HEK293 (cell line): ENCODE measurements around the gene HTR6.

Experiments used
- CTCF ChIA-PET: fragments of 350-600 bp; formaldehyde crosslinking; extraction: SDS; loops from one replicate; lab custom pipeline; 2021; ENCODE audit warnings: antibody characterized with exemption; lab: Yijun Ruan, JAX
- POLR2A ChIA-PET: fragments of 300-600 bp; formaldehyde crosslinking; extraction: SDS; loops from one replicate; lab custom pipeline; 2020; ENCODE audit warnings: antibody characterized with exemption, inconsistent platforms; lab: Yijun Ruan, JAX
- H3K27ac ChIP-seq: fragments of 200-500 bp; sonication (Bioruptor generic); 2 replicates; pipeline ENCODE4 v1.5.1; 2014; ENCODE audit warnings: low read depth, low read length, control low read depth, inconsistent platforms; ENCODE audit errors: extremely low read depth
- H3K36me3 ChIP-seq, 2 experiments: fragments of 200-500 bp in 1 of 2; sonication (Bioruptor generic) in 1 of 2; 1 replicate in 1 of 2; 2 replicates in 1 of 2; pipeline ENCODE4 v1.5.1; 2014 to 2017; ENCODE audit warnings: inconsistent platforms in 2 of 2, low read length in 2 of 2; ENCODE audit not compliant: control insufficient read depth in 2 of 2, insufficient read depth in 1 of 2
- H3K4me1 ChIP-seq: fragments of 200-500 bp; sonication (Bioruptor generic); 2 replicates; pipeline ENCODE4 v1.5.1; 2014; ENCODE audit warnings: mild to moderate bottlenecking, low read length, inconsistent platforms; ENCODE audit not compliant: control insufficient read depth, insufficient read depth
- H3K4me3 ChIP-seq: 2 replicates; pipeline ENCODE4 v1.5.1; 2011; ENCODE audit warnings: low read depth, mild to moderate bottlenecking, control low read depth, low read length, moderate library complexity
- H3K9me3 ChIP-seq: fragments of 200-500 bp; sonication (Bioruptor generic); 2 replicates; pipeline ENCODE4 v1.5.1; 2014; ENCODE audit warnings: low read depth, low read length, inconsistent platforms; ENCODE audit not compliant: control insufficient read depth, insufficient read depth
- GFI1B ChIP-seq: fragments of 450-650 bp; formaldehyde crosslinking; IDR thresholded peaks from 2 replicates; pipeline ENCODE4 v1.5.1; 2016; ENCODE audit warnings: missing biosample characterization, missing genetic modification characterization
- GLI4 ChIP-seq: fragments of 450-650 bp; formaldehyde crosslinking; IDR thresholded peaks from 2 replicates; pipeline ENCODE4 v1.5.1; 2016; ENCODE audit warnings: missing biosample characterization, missing genetic modification characterization
- IKZF3 ChIP-seq: fragments of 450-650 bp; IDR thresholded peaks from 2 replicates; pipeline ENCODE4 v1.5.0; 2018; ENCODE audit warnings: missing biosample characterization, mild to moderate bottlenecking, missing genetic modification characterization, moderate library complexity
- MEIS1 ChIP-seq: sonication (generic); formaldehyde crosslinking; IDR thresholded peaks from 2 replicates; pipeline ENCODE4 v1.8.1; 2022; ENCODE audit warnings: missing genetic modification reagents, mild to moderate bottlenecking, borderline replicate concordance
- OVOL3 ChIP-seq: fragments of 450-650 bp; formaldehyde crosslinking; IDR thresholded peaks from 2 replicates; pipeline ENCODE4 v1.5.1; 2016; ENCODE audit warnings: missing biosample characterization, missing genetic modification characterization
- ZBTB1 ChIP-seq: fragments of 450-650 bp; formaldehyde crosslinking; IDR thresholded peaks from 2 replicates; pipeline ENCODE4 v1.5.1; 2016; ENCODE audit warnings: missing biosample characterization, missing genetic modification characterization
- ZBTB8A ChIP-seq: fragments of 450-650 bp; formaldehyde crosslinking; IDR thresholded peaks from 2 replicates; pipeline ENCODE4 v1.5.1; 2016; ENCODE audit warnings: missing biosample characterization, missing genetic modification characterization
- ZEB2 ChIP-seq: fragments of 450-650 bp; formaldehyde crosslinking; IDR thresholded peaks from 2 replicates; pipeline ENCODE4 v1.5.1; 2016; ENCODE audit warnings: missing biosample characterization, missing genetic modification characterization
- ZNF169 ChIP-seq: fragments of 450-650 bp; formaldehyde crosslinking; IDR thresholded peaks from 2 replicates; pipeline ENCODE4 v1.5.1; 2016; ENCODE audit warnings: missing biosample characterization, missing genetic modification characterization
- ZNF2 ChIP-seq: fragments of 450-650 bp; formaldehyde crosslinking; IDR thresholded peaks from 2 replicates; pipeline ENCODE4 v1.5.1; 2016; ENCODE audit warnings: missing biosample characterization, missing genetic modification characterization
- ZNF544 ChIP-seq: fragments of 450-650 bp; formaldehyde crosslinking; IDR thresholded peaks from 2 replicates; pipeline ENCODE4 v1.5.0; 2017; ENCODE audit warnings: missing biosample characterization, missing genetic modification characterization
- ZNF654 ChIP-seq: fragments of 450-650 bp; formaldehyde crosslinking; IDR thresholded peaks from 2 replicates; pipeline ENCODE4 v1.5.1; 2016; ENCODE audit warnings: low read depth, missing biosample characterization, missing genetic modification characterization
- ZNF658 ChIP-seq: fragments of 450-650 bp; formaldehyde crosslinking; IDR thresholded peaks from 2 replicates; pipeline ENCODE4; 2016; ENCODE audit warnings: missing biosample characterization, missing genetic modification characterization
- ZNF76 ChIP-seq: fragments of 450-650 bp; formaldehyde crosslinking; IDR thresholded peaks from 2 replicates; pipeline ENCODE4; 2016; ENCODE audit warnings: low read depth, missing biosample characterization, missing genetic modification characterization, borderline replicate concordance
- TF ChIP-seq, protein P1 (sequence below): fragments of 450-650 bp; formaldehyde crosslinking; IDR thresholded peaks from 2 replicates; pipeline ENCODE4 v1.5.1; 2016; ENCODE audit warnings: missing biosample characterization, missing genetic modification characterization
- TF ChIP-seq, protein P2 (sequence below): fragments of 450-650 bp; formaldehyde crosslinking; IDR thresholded peaks from 2 replicates; pipeline ENCODE4 v1.5.1; 2016; ENCODE audit warnings: missing biosample characterization, missing genetic modification characterization
- TF ChIP-seq, protein P3 (sequence below): fragments of 450-650 bp; formaldehyde crosslinking; IDR thresholded peaks from 2 replicates; pipeline ENCODE4 v1.5.1; 2016; ENCODE audit warnings: missing biosample characterization, missing genetic modification characterization
- TF ChIP-seq, protein P4 (sequence below): fragments of 450-650 bp; formaldehyde crosslinking; IDR thresholded peaks from 2 replicates; pipeline ENCODE4 v1.5.1; 2016; ENCODE audit warnings: missing biosample characterization, missing genetic modification characterization, low read depth
- TF ChIP-seq, protein P5 (sequence below): sonication (generic); formaldehyde crosslinking; IDR thresholded peaks from 2 replicates; pipeline ENCODE4 v1.8.1; 2022; ENCODE audit warnings: mild to moderate bottlenecking, moderate library complexity, missing genetic modification reagents

The HTR6 gene

DNA sequence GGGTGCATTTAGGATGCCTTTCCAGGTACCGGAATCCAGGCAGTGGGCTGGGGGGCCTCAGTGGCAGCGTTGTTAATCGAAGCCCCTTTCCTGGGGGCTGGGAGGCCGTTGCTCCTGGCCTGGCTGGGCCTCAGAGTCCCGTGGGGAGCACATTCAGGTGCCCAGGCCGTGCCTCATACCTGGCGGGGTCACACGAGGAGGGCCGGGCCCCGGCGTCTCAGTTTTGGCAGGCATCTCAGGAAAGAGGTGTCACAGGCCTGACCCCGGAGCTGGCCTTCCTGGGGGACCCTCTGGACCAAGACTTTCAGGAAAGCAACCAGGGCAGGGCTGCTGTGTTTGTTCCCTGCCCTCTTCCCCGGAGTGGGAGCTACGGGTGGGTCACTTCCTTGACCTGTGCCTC, 16.4 kb upstream of the HTR6 start:
- POLR2A ChIA-PET, result no interaction called here
- H3K4me3 ChIP-seq, result no peak overlapping the region
- CTCF ChIA-PET, result interaction anchor here (0.6 to 1.5 kb wide), 7 partner anchors 8 to 269 kb away, joined by 3 to 5 read pairs (median 3); no protein-coding TSS in a partner anchor

DNA sequence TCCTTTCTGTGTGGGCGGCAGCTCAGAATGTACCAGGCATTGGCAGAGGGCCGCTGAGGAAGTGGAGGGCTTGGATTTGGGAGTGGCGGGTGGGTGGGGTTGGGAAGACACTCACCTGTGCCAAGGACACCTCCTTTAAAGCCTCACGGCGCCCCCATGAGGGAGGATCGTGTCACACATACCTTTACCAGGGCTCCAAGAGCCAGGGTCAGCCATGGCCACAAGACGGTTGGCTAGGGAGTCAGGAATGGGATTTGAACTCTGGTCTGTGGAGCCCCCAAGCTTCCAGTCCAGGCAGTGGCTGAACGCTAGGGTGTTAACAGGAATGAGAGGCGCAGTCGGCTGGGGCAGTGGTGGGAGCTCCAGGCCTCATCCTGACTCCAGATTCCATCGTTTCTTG, 16.0 kb upstream of the HTR6 start:
- no peak overlapping the region for H3K27ac ChIP-seq
- TF ChIP-seq ZBTB8A (tag by site-specific recombination) (no peak), ZNF76 (tag by site-specific recombination) (no peak), ZNF654 (tag by site-specific recombination) (peak; percentile 29), MEIS1 (no peak)
- TF ChIP-seq, protein P1, sequence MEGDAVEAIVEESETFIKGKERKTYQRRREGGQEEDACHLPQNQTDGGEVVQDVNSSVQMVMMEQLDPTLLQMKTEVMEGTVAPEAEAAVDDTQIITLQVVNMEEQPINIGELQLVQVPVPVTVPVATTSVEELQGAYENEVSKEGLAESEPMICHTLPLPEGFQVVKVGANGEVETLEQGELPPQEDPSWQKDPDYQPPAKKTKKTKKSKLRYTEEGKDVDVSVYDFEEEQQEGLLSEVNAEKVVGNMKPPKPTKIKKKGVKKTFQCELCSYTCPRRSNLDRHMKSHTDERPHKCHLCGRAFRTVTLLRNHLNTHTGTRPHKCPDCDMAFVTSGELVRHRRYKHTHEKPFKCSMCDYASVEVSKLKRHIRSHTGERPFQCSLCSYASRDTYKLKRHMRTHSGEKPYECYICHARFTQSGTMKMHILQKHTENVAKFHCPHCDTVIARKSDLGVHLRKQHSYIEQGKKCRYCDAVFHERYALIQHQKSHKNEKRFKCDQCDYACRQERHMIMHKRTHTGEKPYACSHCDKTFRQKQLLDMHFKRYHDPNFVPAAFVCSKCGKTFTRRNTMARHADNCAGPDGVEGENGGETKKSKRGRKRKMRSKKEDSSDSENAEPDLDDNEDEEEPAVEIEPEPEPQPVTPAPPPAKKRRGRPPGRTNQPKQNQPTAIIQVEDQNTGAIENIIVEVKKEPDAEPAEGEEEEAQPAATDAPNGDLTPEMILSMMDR (tag by site-specific recombination), result 0 out of 2 replicates have a peak, but pooled peaks have one; percentile 26
- TF ChIP-seq, protein P2, sequence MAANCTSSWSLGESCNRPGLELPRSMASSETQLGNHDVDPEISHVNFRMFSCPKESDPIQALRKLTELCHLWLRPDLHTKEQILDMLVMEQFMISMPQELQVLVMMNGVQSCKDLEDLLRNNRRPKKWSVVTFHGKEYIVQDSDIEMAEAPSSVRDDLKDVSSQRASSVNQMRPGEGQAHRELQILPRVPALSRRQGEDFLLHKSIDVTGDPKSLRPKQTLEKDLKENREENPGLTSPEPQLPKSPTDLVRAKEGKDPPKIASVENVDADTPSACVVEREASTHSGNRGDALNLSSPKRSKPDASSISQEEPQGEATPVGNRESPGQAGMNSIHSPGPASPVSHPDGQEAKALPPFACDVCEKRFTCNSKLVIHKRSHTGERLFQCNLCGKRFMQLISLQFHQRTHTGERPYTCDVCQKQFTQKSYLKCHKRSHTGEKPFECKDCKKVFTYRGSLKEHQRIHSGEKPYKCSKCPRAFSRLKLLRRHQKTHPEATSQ (tag by site-specific recombination), result no peak
- TF ChIP-seq, protein P3, sequence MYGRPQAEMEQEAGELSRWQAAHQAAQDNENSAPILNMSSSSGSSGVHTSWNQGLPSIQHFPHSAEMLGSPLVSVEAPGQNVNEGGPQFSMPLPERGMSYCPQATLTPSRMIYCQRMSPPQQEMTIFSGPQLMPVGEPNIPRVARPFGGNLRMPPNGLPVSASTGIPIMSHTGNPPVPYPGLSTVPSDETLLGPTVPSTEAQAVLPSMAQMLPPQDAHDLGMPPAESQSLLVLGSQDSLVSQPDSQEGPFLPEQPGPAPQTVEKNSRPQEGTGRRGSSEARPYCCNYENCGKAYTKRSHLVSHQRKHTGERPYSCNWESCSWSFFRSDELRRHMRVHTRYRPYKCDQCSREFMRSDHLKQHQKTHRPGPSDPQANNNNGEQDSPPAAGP (tag by site-specific recombination), result no peak
- TF ChIP-seq, protein P4, sequence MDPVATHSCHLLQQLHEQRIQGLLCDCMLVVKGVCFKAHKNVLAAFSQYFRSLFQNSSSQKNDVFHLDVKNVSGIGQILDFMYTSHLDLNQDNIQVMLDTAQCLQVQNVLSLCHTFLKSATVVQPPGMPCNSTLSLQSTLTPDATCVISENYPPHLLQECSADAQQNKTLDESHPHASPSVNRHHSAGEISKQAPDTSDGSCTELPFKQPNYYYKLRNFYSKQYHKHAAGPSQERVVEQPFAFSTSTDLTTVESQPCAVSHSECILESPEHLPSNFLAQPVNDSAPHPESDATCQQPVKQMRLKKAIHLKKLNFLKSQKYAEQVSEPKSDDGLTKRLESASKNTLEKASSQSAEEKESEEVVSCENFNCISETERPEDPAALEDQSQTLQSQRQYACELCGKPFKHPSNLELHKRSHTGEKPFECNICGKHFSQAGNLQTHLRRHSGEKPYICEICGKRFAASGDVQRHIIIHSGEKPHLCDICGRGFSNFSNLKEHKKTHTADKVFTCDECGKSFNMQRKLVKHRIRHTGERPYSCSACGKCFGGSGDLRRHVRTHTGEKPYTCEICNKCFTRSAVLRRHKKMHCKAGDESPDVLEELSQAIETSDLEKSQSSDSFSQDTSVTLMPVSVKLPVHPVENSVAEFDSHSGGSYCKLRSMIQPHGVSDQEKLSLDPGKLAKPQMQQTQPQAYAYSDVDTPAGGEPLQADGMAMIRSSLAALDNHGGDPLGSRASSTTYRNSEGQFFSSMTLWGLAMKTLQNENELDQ (tag by site-specific recombination), result no peak
- ChIA-PET POLR2A (interaction anchor here (0.7 kb wide), 1 partner anchor 482 kb away, joined by 3 read pairs; no protein-coding TSS in a partner anchor), CTCF (interaction anchor here (0.6 to 1.5 kb wide), 9 partner anchors 8 to 575 kb away, joined by 3 to 5 read pairs (median 4); no protein-coding TSS in a partner anchor)
- H3K9me3 ChIP-seq, result no peaks in the 10 kb centered on the region
- no peak overlapping the region for H3K4me3 ChIP-seq
- no peaks in the 10 kb centered on the region for H3K36me3 ChIP-seq
- H3K4me1 ChIP-seq, result no peaks in the 10 kb centered on the region

More for the DNA sequence above, 16.4 kb upstream of the HTR6 start:
- H3K4me1 ChIP-seq, result no peaks in the 10 kb centered on the region
- no peak overlapping the region for H3K27ac ChIP-seq
- H3K36me3 ChIP-seq, result no peaks in the 10 kb centered on the region
- no peak for TF ChIP-seq ZNF2 (tag by site-specific recombination)
- no peak for TF ChIP-seq GLI4
- TF ChIP-seq OVOL3 (tag by site-specific recombination), result no peak
- TF ChIP-seq ZNF658 (tag by site-specific recombination), result no peak
- TF ChIP-seq ZBTB1 (tag by site-specific recombination), result no peak
- TF ChIP-seq, protein P5, sequence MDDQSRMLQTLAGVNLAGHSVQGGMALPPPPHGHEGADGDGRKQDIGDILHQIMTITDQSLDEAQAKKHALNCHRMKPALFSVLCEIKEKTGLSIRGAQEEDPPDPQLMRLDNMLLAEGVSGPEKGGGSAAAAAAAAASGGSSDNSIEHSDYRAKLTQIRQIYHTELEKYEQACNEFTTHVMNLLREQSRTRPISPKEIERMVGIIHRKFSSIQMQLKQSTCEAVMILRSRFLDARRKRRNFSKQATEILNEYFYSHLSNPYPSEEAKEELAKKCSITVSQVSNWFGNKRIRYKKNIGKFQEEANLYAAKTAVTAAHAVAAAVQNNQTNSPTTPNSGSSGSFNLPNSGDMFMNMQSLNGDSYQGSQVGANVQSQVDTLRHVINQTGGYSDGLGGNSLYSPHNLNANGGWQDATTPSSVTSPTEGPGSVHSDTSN, result no peak
- TF ChIP-seq IKZF3 (tag by site-specific recombination), result no peak
- TF ChIP-seq GFI1B, result no peak
- TF ChIP-seq ZNF169 (tag by site-specific recombination), result no peak
- TF ChIP-seq ZEB2, result no peak
- TF ChIP-seq ZNF544 (tag by site-specific recombination), result no peak
- no peaks in the 10 kb centered on the region for H3K9me3 ChIP-seq
